Neural cell (in vitro differentiated cells): ENCODE measurements around the gene ATP23. TPM values are rescaled to one million over a fixed set of nuclear protein-coding genes. Genes with fewer than 3 reads are reported as not detected.

ENCODE experiments used
- H2AFZ ChIP-seq: fragments of 200-600, 300-800 bp; sonication (generic), shearing (Covaris generic); 2 replicates; pipeline ENCODE4 v1.6.0; 2014; ENCODE audit warnings: low read depth, mild to moderate bottlenecking, antibody characterized with exemption, low read length, moderate library complexity
- H3F3A ChIP-seq: fragments of 200-600 bp; shearing (Covaris generic); 2 replicates; pipeline ENCODE4 v1.6.1; 2016; ENCODE audit warnings: mild to moderate bottlenecking, moderate library complexity, mixed read lengths, antibody characterized with exemption, low read length; ENCODE audit not compliant: insufficient read depth, poor library complexity, severe bottlenecking
- H3K27ac ChIP-seq: fragments of 200-600, 300-800 bp; sonication (generic), shearing (Covaris generic); 2 replicates; pipeline ENCODE4 v1.5.1; 2014; ENCODE audit warnings: mild to moderate bottlenecking, low read length, moderate library complexity
- H3K27me3 ChIP-seq: fragments of 300-800, 200-600 bp; sonication (generic), shearing (Covaris generic); 2 replicates; pipeline ENCODE4 v1.6.0; 2014; ENCODE audit warnings: mild to moderate bottlenecking, low read depth, low read length, moderate library complexity; ENCODE audit not compliant: insufficient read depth
- H3K36me3 ChIP-seq: fragments of 300-800, 200-600 bp; sonication (generic), shearing (Covaris generic); 2 replicates; pipeline ENCODE4 v1.5.1; 2014; ENCODE audit warnings: mild to moderate bottlenecking, antibody characterized with exemption, low read length, moderate library complexity; ENCODE audit not compliant: insufficient read depth
- H3K4me2 ChIP-seq: fragments of 300-800, 200-600 bp; sonication (generic), shearing (Covaris generic); 2 replicates; pipeline ENCODE4 v1.6.0; 2014; ENCODE audit warnings: mild to moderate bottlenecking, low read length
- H3K4me3 ChIP-seq: fragments of 300-800, 200-600 bp; sonication (generic), shearing (Covaris generic); 2 replicates; pipeline ENCODE4 v1.5.1; 2014; ENCODE audit warnings: mild to moderate bottlenecking, low read length, moderate library complexity
- H3K79me2 ChIP-seq: fragments of 200-600 bp; shearing (Covaris generic); replicated peaks from 2 replicates; pipeline ENCODE4 v1.6.0; 2014; ENCODE audit warnings: mild to moderate bottlenecking, low read length, moderate library complexity; ENCODE audit not compliant: insufficient read depth
- H3K9ac ChIP-seq: fragments of 300-800, 200-600 bp; sonication (generic), shearing (Covaris generic); 2 replicates; pipeline ENCODE4 v1.6.1; 2016; ENCODE audit warnings: mild to moderate bottlenecking, low read length, mixed read lengths
- H3K9me2 ChIP-seq: fragments of 200-600 bp; shearing (Covaris generic); 2 replicates; pipeline ENCODE4 v1.6.1; 2016; ENCODE audit warnings: mild to moderate bottlenecking, low read length, mixed read lengths; ENCODE audit not compliant: insufficient read depth
- H3K9me3 ChIP-seq: fragments of 200-600, 300-800 bp; sonication (generic), shearing (Covaris generic); 2 replicates; pipeline ENCODE4 v1.6.1; 2016; ENCODE audit warnings: mild to moderate bottlenecking, mixed run types, low read length, moderate library complexity, mixed read lengths
- H4K20me1 ChIP-seq: fragments of 200-600 bp; shearing (Covaris generic); 2 replicates; pipeline ENCODE4 v1.6.1; 2016; ENCODE audit warnings: mild to moderate bottlenecking, mixed run types; ENCODE audit not compliant: insufficient read depth
- CTCF ChIP-seq: fragments of 450-650 bp; IDR thresholded peaks from 2 replicates; pipeline ENCODE4 v1.5.1; 2014; ENCODE audit warnings: antibody characterized with exemption, mild to moderate bottlenecking, moderate library complexity; ENCODE audit not compliant: poor library complexity, severe bottlenecking
- EP300 ChIP-seq: fragments of 450-650 bp; conservative IDR thresholded peaks from 2 replicates; pipeline ENCODE4 v1.6.1; 2014; ENCODE audit warnings: antibody characterized with exemption, mild to moderate bottlenecking, moderate library complexity; ENCODE audit not compliant: poor library complexity, severe bottlenecking
- EZH2 ChIP-seq: fragments of 200-600, 300-800 bp; shearing (Covaris generic), sonication (generic); IDR thresholded peaks from 2 replicates; pipeline ENCODE4 v1.6.1; 2014; ENCODE audit warnings: antibody characterized with exemption, low read length, borderline replicate concordance, mild to moderate bottlenecking; ENCODE audit not compliant: insufficient read depth, poor library complexity, severe bottlenecking
- MXI1 ChIP-seq: fragments of 450-650 bp; conservative IDR thresholded peaks from 2 replicates; pipeline ENCODE4 v1.6.1; 2014; ENCODE audit warnings: antibody characterized with exemption, mild to moderate bottlenecking; ENCODE audit not compliant: poor library complexity, severe bottlenecking
- POLR2AphosphoS5 ChIP-seq: IDR thresholded peaks from 2 replicates; pipeline ENCODE4 v1.6.1; 2012
- RAD21 ChIP-seq: fragments of 450-650 bp; conservative IDR thresholded peaks from 2 replicates; pipeline ENCODE4 v1.6.1; 2014; ENCODE audit warnings: antibody characterized with exemption, mild to moderate bottlenecking, moderate library complexity
- REST ChIP-seq: IDR thresholded peaks from 2 replicates; pipeline ENCODE4 v1.6.1; 2012; ENCODE audit warnings: borderline replicate concordance
- SMC3 ChIP-seq: fragments of 450-650 bp; conservative IDR thresholded peaks from 2 replicates; pipeline ENCODE4 v1.6.1; 2014; ENCODE audit warnings: antibody characterized with exemption, mild to moderate bottlenecking, moderate library complexity; ENCODE audit not compliant: poor library complexity
- TAF1 ChIP-seq: IDR thresholded peaks from 2 replicates; pipeline ENCODE4 v1.6.1; 2012; ENCODE audit warnings: low read depth
- polyA plus RNA-seq: library from polyadenylated mRNA; depleted of rRNA; stranded (reverse); fragments of >200 nt; gene quantifications from 2 replicates; pipeline ENCODE4 v1.2.3, GENCODE V29; 2014

ATP23 gene
- polyA plus RNA-seq, 1 donor from 2014 or later = 5.7 TPM

DNA sequence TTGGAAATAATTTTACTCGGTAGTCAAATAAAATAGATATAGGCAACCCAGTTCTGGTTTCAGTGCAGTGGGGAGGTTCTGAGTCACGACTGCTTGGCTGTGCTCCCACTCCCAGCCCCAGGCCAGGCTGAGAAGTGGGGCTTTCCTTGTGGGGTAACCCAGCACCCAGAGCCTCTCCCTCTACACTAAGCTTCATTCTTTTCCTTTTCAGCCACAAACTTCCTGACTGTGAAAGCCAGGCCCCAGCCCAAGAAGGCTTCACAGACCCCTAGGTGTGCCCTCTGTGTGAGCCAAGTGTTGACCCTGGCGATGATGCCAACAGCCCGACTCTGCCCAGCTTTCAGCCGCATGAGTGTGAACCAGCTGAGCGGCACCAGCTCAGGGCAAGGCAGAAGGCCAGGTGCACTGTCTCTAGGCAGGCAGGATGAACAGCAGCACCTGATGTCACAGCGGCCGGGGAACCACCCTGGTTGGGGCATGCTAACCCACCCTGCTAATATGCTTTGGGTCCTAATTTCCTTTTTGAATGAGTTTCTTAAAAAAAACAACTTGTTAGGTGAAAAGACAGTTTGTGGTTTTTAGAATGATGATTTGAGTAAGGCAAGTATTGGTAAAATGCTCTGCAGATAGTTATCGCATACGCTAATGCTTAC, 42.2 kb upstream of the ATP23 start:
- no peaks in the 10 kb centered on the region for H3K36me3 ChIP-seq
- H3K9ac ChIP-seq = no peak overlapping the region
- H4K20me1 ChIP-seq = no peaks in the 10 kb centered on the region
- no peaks in the 10 kb centered on the region for H3K9me3 ChIP-seq
- H3K79me2 ChIP-seq = no peaks in the 10 kb centered on the region
- no peak overlapping the region for H2AFZ ChIP-seq
- H3K4me3 ChIP-seq = no peak overlapping the region
- H3K27ac ChIP-seq = no peak overlapping the region
- H3K27me3 ChIP-seq = no peaks in the 10 kb centered on the region
- no peak overlapping the region for H3K4me2 ChIP-seq
- H3K9me2 ChIP-seq = no peaks in the 10 kb centered on the region
- H3F3A ChIP-seq = no peaks in the 10 kb centered on the region
- no peak for TF ChIP-seq RAD21
- no peak for TF ChIP-seq REST
- no peak for TF ChIP-seq POLR2AphosphoS5

DNA sequence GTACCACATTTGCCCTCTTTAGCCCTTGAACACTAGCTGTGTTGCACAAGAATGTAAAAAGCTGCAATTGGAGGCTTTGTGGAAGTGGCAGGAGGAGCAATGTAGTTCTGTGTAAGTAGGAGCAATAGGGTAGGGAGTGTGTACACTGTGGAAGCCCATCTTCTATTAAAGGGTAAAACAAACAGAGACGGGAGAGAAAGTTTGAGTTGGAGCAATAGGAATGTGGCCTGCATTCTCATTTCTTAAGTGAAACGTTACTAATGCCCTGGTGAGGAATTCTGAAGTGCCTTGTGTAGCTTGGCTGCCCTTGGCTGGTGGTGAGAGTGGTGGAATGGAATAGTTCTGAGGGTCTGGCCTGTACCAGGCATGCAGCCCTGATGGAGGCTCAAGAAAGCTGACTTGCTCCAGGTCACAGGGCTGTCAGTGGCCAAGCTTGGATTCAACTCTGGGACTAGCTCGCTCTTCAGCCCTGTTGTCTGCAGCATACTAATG, 38.8 kb upstream of the ATP23 start:
- Histone ChIP-seq H3K4me3 (no peak overlapping the region), H3K9ac (no peak overlapping the region), H3K79me2 (no peaks in the 10 kb centered on the region), H3K27me3 (no peaks in the 10 kb centered on the region), H3K27ac (no peak overlapping the region), H3F3A (no peaks in the 10 kb centered on the region), H3K9me3 (no peaks in the 10 kb centered on the region), H2AFZ (no peak overlapping the region), H3K4me2 (no peak overlapping the region), H4K20me1 (no peaks in the 10 kb centered on the region), H3K36me3 (no peaks in the 10 kb centered on the region), H3K9me2 (no peaks in the 10 kb centered on the region)
- no peak for TF ChIP-seq CTCF
- TF ChIP-seq MXI1 = no peak
- TF ChIP-seq REST = no peak
- no peak for TF ChIP-seq TAF1
- no peak for TF ChIP-seq EZH2
- TF ChIP-seq SMC3 = no peak
- TF ChIP-seq EP300 = no peak
- no peak for TF ChIP-seq POLR2AphosphoS5
- TF ChIP-seq RAD21 = no peak
